K562 (cell line): Measurements from ENCODE around the gene FRMD4B. TPM values are rescaled to one million over a fixed set of nuclear protein-coding genes. Genes with fewer than 3 reads are reported as not detected.

Experiments used
- ATAC-seq: fragments of 200-7000 bp; cut with Tn5 transposase; 3 replicates; pipeline ENCODE4 v1.9.1; 2020; ENCODE audit warnings: moderate library complexity
- BruUV-seq: library from RNA; stranded (reverse); fragments of 400-500 nt; replicated peaks from 2 replicates; lab custom pipeline; 2021; lab: Mats Ljungman, UMichigan
- CTCF ChIA-PET: fragments of 300-600 bp; formaldehyde crosslinking; extraction: SDS; loops from one replicate; lab custom pipeline; 2021; ENCODE audit warnings: low intra/inter-chr PET ratio; lab: Yijun Ruan, JAX
- POLR2A ChIA-PET: fragments of 300-600, 350-650 bp; sonication (Branson Sonifier 250); formaldehyde crosslinking; extraction: SDS; loops from one replicate; lab custom pipeline; 2021; ENCODE audit warnings: antibody characterized with exemption, inconsistent platforms; lab: Yijun Ruan, JAX
- DNase-seq, 4 experiments: peaks; one replicate each; pipeline versions ENCODE4 v3.0.0 to v3.0.0-alpha.2; 2011 to 2018; ENCODE audit warnings: low spot score in 3 of 4, mixed read lengths in 3 of 4; ENCODE audit errors: extremely low read depth in 1 of 4
- FAIRE-seq: peaks from 2 replicates; lab custom pipeline; 2011; peaks lifted over from hg19 to GRCh38; lab: Jason Lieb, UNC
- H2AFZ ChIP-seq: 2 replicates; pipeline ENCODE4 v1.6.0; 2011; ENCODE audit warnings: low read depth, low read length, control low read depth, inconsistent platforms
- H3K27ac ChIP-seq: fragments of 200-600 bp; 3 replicates; pipeline ENCODE4 v1.8.0; 2011; ENCODE audit warnings: low read depth, mild to moderate bottlenecking, control low read depth, inconsistent platforms, low read length, moderate library complexity, mixed read lengths; ENCODE audit errors: extremely low read depth
- H3K27me3 ChIP-seq, 2 experiments: fragments of 300-600 bp in 1 of 2; 2 replicates in 1 of 2; 3 replicates in 1 of 2; pipeline versions ENCODE4 v1.6.0 to v1.8.0; 2011; ENCODE audit warnings: inconsistent platforms in 2 of 2, low read length in 2 of 2, mild to moderate bottlenecking in 1 of 2, mixed read lengths in 1 of 2, moderate library complexity in 1 of 2; ENCODE audit not compliant: control insufficient read depth in 2 of 2, insufficient read depth in 2 of 2
- H3K36me3 ChIP-seq: fragments of 300-600 bp; 3 replicates; pipeline ENCODE4 v1.8.0; 2011; ENCODE audit warnings: mild to moderate bottlenecking, low read length, inconsistent platforms; ENCODE audit not compliant: control insufficient read depth, insufficient read depth
- H3K4me1 ChIP-seq, 2 experiments: fragments of 200-600 bp in 1 of 2; replicated peaks in 1 of 2; 2 replicates in 1 of 2; 3 replicates in 1 of 2; pipeline versions ENCODE4 v1.5.1 to v1.8.0; 2011; ENCODE audit warnings: inconsistent platforms in 2 of 2, low read length in 2 of 2, mild to moderate bottlenecking in 1 of 2, mixed read lengths in 1 of 2, moderate library complexity in 1 of 2; ENCODE audit not compliant: control insufficient read depth in 2 of 2, insufficient read depth in 2 of 2
- H3K4me2 ChIP-seq: 2 replicates; pipeline ENCODE4 v1.6.1; 2011; ENCODE audit warnings: low read length, control low read depth, inconsistent platforms, mixed read lengths; ENCODE audit not compliant: insufficient read depth
- H3K4me3 ChIP-seq: fragments of 200-600 bp; sonication (generic), shearing (Covaris generic); 2 replicates; pipeline ENCODE4 v1.5.1; 2016; ENCODE audit warnings: control low read depth, inconsistent platforms
- H3K79me2 ChIP-seq: fragments of 200-600 bp; 3 replicates; pipeline ENCODE4 v1.8.0; 2011; ENCODE audit warnings: low read length, inconsistent platforms; ENCODE audit not compliant: control insufficient read depth, insufficient read depth
- H3K9ac ChIP-seq, 2 experiments: 2 replicates each; pipeline versions ENCODE4 v1.6.0 to v1.6.1; 2011; ENCODE audit warnings: low read depth in 2 of 2, low read length in 2 of 2, control low read depth in 1 of 2, inconsistent platforms in 1 of 2, mild to moderate bottlenecking in 1 of 2, mixed read lengths in 1 of 2; ENCODE audit not compliant: insufficient read depth in 1 of 2
- H3K9me1 ChIP-seq: one replicate; pipeline ENCODE4 v1.6.0; 2011; ENCODE audit warnings: inconsistent platforms, mild to moderate bottlenecking, low read length, moderate library complexity; ENCODE audit not compliant: control insufficient read depth, insufficient read depth
- H3K9me3 ChIP-seq: replicated peaks from 2 replicates; pipeline ENCODE4 v1.5.1; 2011; ENCODE audit warnings: low read depth, low read length, inconsistent platforms; ENCODE audit not compliant: control insufficient read depth, insufficient read depth
- H4K20me1 ChIP-seq: replicated peaks from 2 replicates; pipeline ENCODE4 v1.6.1; 2011; ENCODE audit warnings: low read length, inconsistent platforms, mixed read lengths; ENCODE audit not compliant: control insufficient read depth, insufficient read depth
- CHD4 ChIP-seq: fragments of 200-600 bp; sonication (generic); IDR thresholded peaks from 3 replicates; pipeline ENCODE4 v1.6.1; 2012; ENCODE audit warnings: low read depth, mild to moderate bottlenecking, mixed read lengths, low read length, inconsistent platforms; ENCODE audit not compliant: insufficient read depth, insufficient replicate concordance, poor library complexity, severe bottlenecking
- CREB3L1 ChIP-seq: fragments of 450-650 bp; IDR thresholded peaks from 2 replicates; pipeline ENCODE4 v1.6.1; 2014; ENCODE audit warnings: low read depth, mild to moderate bottlenecking, moderate library complexity, borderline replicate concordance
- HLTF ChIP-seq: fragments of 450-650 bp; IDR thresholded peaks from 2 replicates; pipeline ENCODE4 v1.6.1; 2016
- MAFG ChIP-seq: fragments of 450-650 bp; conservative IDR thresholded peaks from 2 replicates; pipeline ENCODE4 v1.6.1; 2016; ENCODE audit warnings: missing genetic modification characterization, missing compliant biosample characterization
- PHF20 ChIP-seq: fragments of 450-650 bp; IDR thresholded peaks from 2 replicates; pipeline ENCODE4 v1.6.1; 2018; ENCODE audit not compliant: partially characterized antibody
- RBM17 ChIP-seq: fragments of 200-400 bp; formaldehyde crosslinking; IDR thresholded peaks from 2 replicates; pipeline ENCODE4 v1.6.1; 2017; ENCODE audit warnings: low read depth, mild to moderate bottlenecking, low read length, borderline replicate concordance
- SAP30 ChIP-seq: fragments of 200-600 bp; sonication (generic); IDR thresholded peaks from 2 replicates; pipeline ENCODE4 v1.6.1; 2012; ENCODE audit warnings: borderline replicate concordance, low read depth, mild to moderate bottlenecking, moderate library complexity, low read length, control low read depth, inconsistent platforms; ENCODE audit not compliant: insufficient read depth, poor library complexity, severe bottlenecking
- SMAD1 ChIP-seq: fragments of 150-350 bp; IDR thresholded peaks from 2 replicates; pipeline ENCODE4 v1.6.1; 2014; ENCODE audit warnings: low read length, low read depth; ENCODE audit not compliant: partially characterized antibody
- ZFP91 ChIP-seq: sonication (generic); formaldehyde crosslinking; IDR thresholded peaks from 2 replicates; pipeline ENCODE4 v1.8.0; 2022; ENCODE audit warnings: mild to moderate bottlenecking, missing genetic modification reagents
- WGBS: fragments of 100-300 bp; shearing (Covaris generic); methylation state at CpG from one replicate; pipeline ENCODE4 v1.1.6; 2016; ENCODE audit warnings: low coverage, mixed read lengths; ENCODE audit not compliant: insufficient coverage; ENCODE audit errors: missing lambda C conversion rate; 5-methylcytosine and 5-hydroxymethylcytosine counted together
- in situ Hi-C: fragments of 300-500 bp; cut with MboI; formaldehyde crosslinking; loops from 4 replicates; pipeline ENCODE4 v1.15.0; 2018; ENCODE audit warnings: inconsistent platforms, mixed read lengths
- intact Hi-C: fragments of 100-400 bp; cut with micrococcal nuclease; formaldehyde crosslinking; loops from 2 replicates; pipeline ENCODE4 v1.14.2; 2022
- polyA plus RNA-seq, 8 experiments: library from polyadenylated mRNA; depleted of rRNA in 4 of 8; stranded (reverse) in 5 of 8; unstranded in 3 of 8; fragments of >200 nt; fragmentation: Nextera tagmentation in 2 of 8; fragmentation: Illumina TruSeq in 1 of 8; extraction: Ambion mirVana in 2 of 8; extraction: Trizol in 1 of 8; gene quantifications; 2 replicates each; pipeline versions ENCODE4 v1.2.1 to v1.2.3, GENCODE V29; 2011 to 2014; ENCODE audit warnings: inconsistent platforms in 1 of 8, missing spikeins in 1 of 8
- total RNA-seq, 7 experiments: library from RNA; depleted of rRNA in 6 of 7; stranded (reverse); fragments of >200 nt in 6 of 7; fragmentation: Illumina TruSeq in 2 of 7; extraction: Trizol in 2 of 7; gene quantifications; 2 replicates each; pipeline versions ENCODE4 v1.2.1 to v1.2.3, GENCODE V29; 2011 to 2021; ENCODE audit warnings: low replicate concordance in 1 of 7
- TF ChIP-seq, protein P1 (sequence below): fragments of 450-650 bp; conservative IDR thresholded peaks from 2 replicates; pipeline ENCODE4 v1.6.1; 2016; ENCODE audit warnings: missing genetic modification characterization, low read depth, mild to moderate bottlenecking, missing compliant biosample characterization, moderate library complexity

Gene FRMD4B
- total and polyA plus RNA-seq, 9 of the 15 experiments (the other 6 are each of a cell fraction or from before 2014, with no cell fraction given) = 0.03 to 0.09 (median 0.04) TPM; not detected in 3

GRCh38 chr3:69283913-69284611 lies 101.8 kb downstream of the FRMD4B start:
- H3K27ac ChIP-seq = no peak overlapping the region
- H3K79me2 ChIP-seq = no peaks in the 10 kb centered on the region
- BruUV-seq = no TSS peak
- H3K4me2 ChIP-seq = no peak overlapping the region
- H3K9me3 ChIP-seq = no peaks in the 10 kb centered on the region
- peaks cover 3 to 9% of the 10 kb centered on the region in 2 experiments; a peak in 3 of 5 replicates for H3K27me3 ChIP-seq
- no peaks in the 10 kb centered on the region for H3K4me1 ChIP-seq
- H2AFZ ChIP-seq = no peak overlapping the region
- no peak overlapping the region for H3K4me3 ChIP-seq
- CTCF ChIA-PET = no interaction called here
- intact Hi-C loops (no loop called here), in situ Hi-C loops (no loop called here)
- FAIRE-seq (no peak), DNase-seq (no peak), ATAC-seq (no peak)
- 0% methylated on average over 4 of the region's 4 CpGs for WGBS
- H3K9ac ChIP-seq = no peak overlapping the region
- POLR2A ChIA-PET = no interaction called here
- H3K9me1 ChIP-seq = no peaks in the 10 kb centered on the region
- TF ChIP-seq HLTF (no peak), RBM17 (no peak), SAP30 (no peak)
- no peaks in the 10 kb centered on the region for H3K36me3 ChIP-seq
- H4K20me1 ChIP-seq = no peaks in the 10 kb centered on the region

DNA sequence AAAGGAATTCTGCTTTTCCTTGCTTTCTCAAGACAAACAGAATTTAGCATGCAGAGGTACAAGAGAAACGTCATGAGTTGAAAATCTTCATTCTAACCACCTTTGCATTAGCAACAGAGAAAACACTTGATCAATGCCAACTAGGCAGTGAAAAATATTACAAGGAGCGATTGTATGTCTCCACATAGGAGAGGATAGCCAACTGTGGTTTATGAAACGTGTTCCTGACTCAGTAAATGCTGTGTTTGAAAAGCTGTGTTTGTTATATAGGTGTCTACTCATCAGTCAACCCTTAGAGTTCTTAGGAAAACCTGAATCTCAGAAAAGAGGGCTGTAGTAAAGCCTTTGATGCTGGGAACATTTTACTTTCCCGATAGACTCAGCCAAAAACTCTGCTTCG lies 102.4 kb downstream of the FRMD4B start:
- ChIA-PET POLR2A (no interaction called here), CTCF (interaction anchor here (0.6 kb wide), 1 partner anchor 474 kb away, joined by 3 read pairs; no protein-coding TSS in a partner anchor)
- Histone ChIP-seq H3K9me3 (no peaks in the 10 kb centered on the region), H4K20me1 (no peaks in the 10 kb centered on the region), H3K4me2 (no peak overlapping the region), H3K27me3 (peaks cover 3 to 9% of the 10 kb centered on the region in 2 experiments; a peak in 3 of 5 replicates), H3K9ac (no peak overlapping the region), H3K4me3 (no peak overlapping the region), H3K4me1 (no peaks in the 10 kb centered on the region), H2AFZ (no peak overlapping the region), H3K27ac (no peak overlapping the region), H3K36me3 (no peaks in the 10 kb centered on the region), H3K79me2 (no peaks in the 10 kb centered on the region), H3K9me1 (no peaks in the 10 kb centered on the region)
- ATAC-seq (no peak), DNase-seq (no peak), FAIRE-seq (no peak)
- in situ Hi-C loops = no loop called here
- intact Hi-C loops = no loop called here
- BruUV-seq = no TSS peak
- WGBS = 0% methylated on average over 3 of the region's 5 CpGs
- no peak for TF ChIP-seq PHF20
- TF ChIP-seq SMAD1 = no peak
- TF ChIP-seq, protein P1, sequence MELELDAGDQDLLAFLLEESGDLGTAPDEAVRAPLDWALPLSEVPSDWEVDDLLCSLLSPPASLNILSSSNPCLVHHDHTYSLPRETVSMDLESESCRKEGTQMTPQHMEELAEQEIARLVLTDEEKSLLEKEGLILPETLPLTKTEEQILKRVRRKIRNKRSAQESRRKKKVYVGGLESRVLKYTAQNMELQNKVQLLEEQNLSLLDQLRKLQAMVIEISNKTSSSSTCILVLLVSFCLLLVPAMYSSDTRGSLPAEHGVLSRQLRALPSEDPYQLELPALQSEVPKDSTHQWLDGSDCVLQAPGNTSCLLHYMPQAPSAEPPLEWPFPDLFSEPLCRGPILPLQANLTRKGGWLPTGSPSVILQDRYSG (tag) = no peak
- no peak for TF ChIP-seq MAFG (tag)
- TF ChIP-seq CHD4 = no peak
- TF ChIP-seq CREB3L1 = no peak
- TF ChIP-seq ZFP91 (CRISPR knock-in tag) = no peak
